NCI-H345 treated with DMSO at 0.1 percent for 48 hours (cell line): Measurements from ENCODE around the gene AK9.

Experiments
- DNase-seq: peaks from one replicate; lab custom pipeline; 2025; ENCODE audit not compliant: unreplicated experiment; lab: John Stamatoyannopoulos, UW

AK9 gene

DNA sequence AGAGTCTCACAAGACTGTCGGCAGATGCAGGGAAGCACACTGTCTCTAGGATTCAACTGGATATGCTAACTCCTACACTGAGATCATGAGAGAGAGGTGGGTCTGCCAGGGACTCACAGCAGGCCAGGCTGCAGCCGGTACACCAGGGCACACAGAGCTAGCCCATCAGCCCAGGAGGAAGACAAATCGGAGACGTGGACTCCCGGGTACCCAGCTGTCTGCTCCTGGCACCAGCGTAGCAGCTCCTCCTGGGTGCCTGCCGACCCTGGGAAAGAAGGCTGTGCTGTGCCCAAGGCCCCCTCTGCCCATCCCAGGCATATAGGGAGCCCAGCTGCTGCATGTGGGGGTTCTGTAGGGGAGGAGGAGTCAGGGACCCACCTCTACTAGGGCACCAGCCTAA, 242.4 kb downstream of the AK9 start:
- DNase-seq: no peak

DNA sequence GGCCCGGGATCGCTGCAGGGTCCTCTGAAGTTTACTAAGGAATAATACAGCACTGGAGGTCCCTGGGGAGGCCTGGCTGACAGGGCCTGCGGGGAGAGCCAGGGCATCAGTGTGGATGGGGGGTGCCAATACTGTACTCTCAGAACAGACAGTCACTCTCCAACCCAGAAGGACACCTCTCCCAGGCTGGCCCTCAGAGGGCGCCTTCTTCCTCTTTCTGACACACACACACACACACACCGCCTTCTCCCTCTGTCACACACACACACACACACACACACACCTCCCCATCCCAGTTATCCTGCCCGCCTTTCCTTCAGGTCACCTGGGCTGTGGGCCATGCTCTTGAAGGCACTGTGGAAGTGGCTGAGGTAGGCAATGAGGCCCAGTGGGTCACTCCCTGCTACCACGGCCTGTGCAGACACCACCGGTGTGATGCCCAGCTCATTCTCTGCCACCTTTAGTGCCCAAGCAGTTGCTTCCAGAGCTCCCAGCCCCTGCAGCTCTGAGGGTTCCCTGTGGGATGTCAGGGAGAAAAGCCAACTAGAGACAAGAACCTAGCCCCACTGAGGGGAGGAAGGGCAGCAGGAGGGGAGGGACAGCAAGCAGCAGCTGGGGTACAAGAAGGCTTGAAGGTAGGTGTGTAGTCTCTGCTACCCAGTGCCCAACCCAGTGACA, 243.0 kb downstream of the AK9 start:
- DNase-seq: no peak

DNA sequence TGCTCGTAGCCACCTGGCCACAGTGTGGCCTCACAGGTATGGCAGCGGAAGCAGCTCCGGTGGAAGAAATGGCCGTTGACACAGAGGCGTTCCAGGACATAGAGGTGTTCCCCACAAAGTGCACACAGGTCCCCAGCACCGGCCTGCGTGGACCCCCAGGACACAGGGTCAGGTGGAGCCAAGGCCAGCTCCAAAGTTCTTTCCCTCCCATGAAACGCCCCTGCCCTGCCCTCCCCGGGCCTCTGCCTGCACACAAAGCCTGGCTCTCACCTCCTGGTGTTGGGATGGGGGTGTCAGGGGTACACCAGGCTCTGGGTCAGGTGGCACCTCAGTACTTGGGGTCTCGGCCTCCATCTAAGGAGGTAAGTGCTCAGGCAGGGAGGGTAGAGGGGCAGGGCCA, 243.9 kb downstream of the AK9 start:
- DNase-seq: no peak

DNA sequence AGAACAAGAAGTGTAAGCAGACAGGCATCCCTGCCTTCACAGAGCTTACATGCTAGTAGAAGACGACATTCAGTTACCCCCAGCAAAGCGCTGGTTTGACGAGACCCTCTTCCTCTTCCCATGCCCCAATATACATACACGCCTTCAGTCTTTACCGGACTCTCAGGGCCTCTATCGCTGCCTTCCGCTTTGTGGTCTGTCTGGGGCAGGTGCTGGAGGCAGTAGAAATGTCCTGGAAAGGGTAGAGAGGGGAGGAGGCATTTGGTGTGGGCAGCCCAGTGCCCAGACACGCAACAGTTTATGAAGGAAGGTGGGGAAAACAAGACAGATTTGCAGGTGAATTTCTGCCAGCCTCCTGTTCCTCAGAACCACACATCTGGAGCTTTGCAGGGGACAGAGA, 244.5 kb downstream of the AK9 start:
- DNase-seq: no peak

DNA sequence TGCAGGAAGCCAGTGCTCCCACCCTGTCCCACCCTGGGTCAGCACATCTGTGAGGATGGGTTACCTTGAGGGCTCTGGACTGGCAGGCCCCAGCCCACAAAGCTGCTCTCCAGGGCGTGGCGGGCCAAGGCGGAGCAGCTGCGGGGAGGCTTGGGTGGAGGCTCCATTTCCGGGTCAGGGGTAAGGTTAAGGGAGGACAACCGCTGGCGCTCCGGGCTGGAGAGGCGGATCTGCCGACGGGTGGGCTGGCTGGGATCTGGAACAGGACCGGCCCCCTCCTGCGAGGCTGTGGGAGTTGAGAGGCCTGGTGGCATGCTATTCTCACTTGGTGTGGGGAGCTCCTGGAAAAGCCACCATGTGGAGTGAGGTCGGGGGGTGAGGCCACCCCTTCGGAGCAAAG, 244.9 kb downstream of the AK9 start:
- no peak for DNase-seq

DNA sequence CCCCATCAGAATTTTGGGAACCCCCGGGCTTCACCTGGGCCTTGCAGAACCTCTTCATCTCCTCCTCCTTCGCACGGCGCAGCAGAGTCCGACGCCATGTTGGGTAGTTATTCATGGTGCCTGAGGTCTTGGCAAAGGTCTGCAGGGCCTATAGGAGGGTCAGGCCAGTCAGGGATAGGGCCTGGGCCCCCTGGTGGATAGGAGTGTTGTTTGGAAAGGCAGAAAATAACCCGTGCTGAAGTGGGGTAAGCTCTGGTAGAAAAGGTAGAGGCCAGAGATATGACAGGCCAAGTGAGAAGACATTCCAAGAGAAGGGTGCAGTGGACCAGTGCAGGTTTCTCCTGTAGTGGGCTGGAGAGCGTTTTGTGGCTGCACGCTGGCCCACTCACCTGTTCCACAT, 245.6 kb downstream of the AK9 start:
- DNase-seq: no peak

DNA sequence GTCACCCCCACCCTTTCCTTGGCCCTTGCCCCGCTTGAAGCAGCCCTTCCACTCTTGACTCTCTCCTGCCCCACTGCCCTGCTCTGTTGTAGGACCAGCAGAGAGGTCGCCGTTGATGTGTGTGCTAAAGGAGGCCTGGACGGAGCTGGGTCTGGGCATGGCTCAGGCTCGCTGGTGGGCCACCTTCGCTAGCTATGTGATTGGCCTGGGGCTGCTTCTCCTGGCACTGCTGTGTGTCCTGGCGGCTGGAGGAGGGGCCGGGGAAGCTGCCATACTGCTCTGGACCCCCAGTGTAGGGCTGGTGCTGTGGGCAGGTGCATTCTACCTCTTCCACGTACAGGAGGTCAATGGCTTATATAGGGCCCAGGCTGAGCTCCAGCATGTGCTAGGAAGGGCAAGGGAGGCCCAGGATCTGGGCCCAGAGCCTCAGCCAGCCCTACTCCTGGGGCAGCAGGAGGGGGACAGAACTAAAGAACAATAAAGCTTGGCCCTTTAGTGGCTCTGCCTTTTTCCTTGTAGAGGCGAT, 247.5 kb downstream of the AK9 start:
- no peak for DNase-seq
